Transverse colon (tissue), 3 donors: ENCODE measurements around the gene CHSY3.

Experiments used
- EP300 ChIP-seq: sonication (generic); formaldehyde crosslinking; IDR thresholded peaks from one replicate; pipeline ENCODE4 v1.6.1; 2017; ENCODE audit warnings: antibody characterized with exemption, low read depth
- TF ChIP-seq, protein P1 (sequence below), 5 experiments: fragments of 200-600 bp in 3 of 5; fragments of 450-650 bp in 2 of 5; sonication (generic) in 3 of 5; IDR thresholded peaks; 1 replicate in 2 of 5; 2 replicates in 3 of 5; pipeline ENCODE4 v1.5.1; 2016 to 2017; ENCODE audit warnings: antibody characterized with exemption in 5 of 5, inconsistent platforms in 3 of 5, mild to moderate bottlenecking in 2 of 5, moderate library complexity in 1 of 5

DNA sequence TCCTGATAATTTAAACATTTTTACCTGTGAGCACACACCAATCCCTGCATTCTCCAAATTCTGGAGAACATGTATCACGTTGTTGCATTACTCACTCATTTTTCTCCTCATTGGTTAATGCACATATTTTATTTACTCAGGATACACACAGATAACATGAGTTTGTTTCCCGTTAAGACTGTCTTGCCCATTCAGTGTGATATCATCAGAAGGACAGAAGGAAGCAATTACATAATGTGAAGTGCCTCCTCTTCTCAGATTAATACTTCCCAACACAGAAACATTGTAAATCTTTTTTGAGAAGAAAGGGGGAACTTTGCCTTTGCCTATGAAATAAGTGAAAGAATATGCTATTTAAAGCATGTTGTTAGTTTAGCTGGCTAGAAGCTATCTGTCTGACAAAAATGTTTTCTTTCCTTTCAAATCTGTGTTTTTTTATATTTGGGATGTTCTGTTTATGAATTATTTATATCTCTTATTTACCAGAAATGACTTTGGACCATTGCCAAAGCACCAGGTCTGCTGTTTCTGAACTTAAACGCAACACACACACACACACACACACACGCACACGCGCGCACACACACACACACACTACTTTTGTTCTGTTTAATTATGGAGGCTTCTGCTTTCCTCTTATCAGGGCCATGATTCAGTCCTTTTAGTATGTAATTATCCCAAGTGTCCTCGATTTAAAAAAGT lies 186.5 kb downstream of the CHSY3 start:
- no peak for TF ChIP-seq EP300
- TF ChIP-seq, protein P1, sequence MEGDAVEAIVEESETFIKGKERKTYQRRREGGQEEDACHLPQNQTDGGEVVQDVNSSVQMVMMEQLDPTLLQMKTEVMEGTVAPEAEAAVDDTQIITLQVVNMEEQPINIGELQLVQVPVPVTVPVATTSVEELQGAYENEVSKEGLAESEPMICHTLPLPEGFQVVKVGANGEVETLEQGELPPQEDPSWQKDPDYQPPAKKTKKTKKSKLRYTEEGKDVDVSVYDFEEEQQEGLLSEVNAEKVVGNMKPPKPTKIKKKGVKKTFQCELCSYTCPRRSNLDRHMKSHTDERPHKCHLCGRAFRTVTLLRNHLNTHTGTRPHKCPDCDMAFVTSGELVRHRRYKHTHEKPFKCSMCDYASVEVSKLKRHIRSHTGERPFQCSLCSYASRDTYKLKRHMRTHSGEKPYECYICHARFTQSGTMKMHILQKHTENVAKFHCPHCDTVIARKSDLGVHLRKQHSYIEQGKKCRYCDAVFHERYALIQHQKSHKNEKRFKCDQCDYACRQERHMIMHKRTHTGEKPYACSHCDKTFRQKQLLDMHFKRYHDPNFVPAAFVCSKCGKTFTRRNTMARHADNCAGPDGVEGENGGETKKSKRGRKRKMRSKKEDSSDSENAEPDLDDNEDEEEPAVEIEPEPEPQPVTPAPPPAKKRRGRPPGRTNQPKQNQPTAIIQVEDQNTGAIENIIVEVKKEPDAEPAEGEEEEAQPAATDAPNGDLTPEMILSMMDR (IDR thresholded peaks at IDR 0.05), result no peak
